Natural killer cell (primary cell): ENCODE measurements around the gene ZNF407. TPM values are rescaled to one million over a fixed set of nuclear protein-coding genes. Genes with fewer than 3 reads are reported as not detected.

ENCODE experiments used
- ATAC-seq, 3 donors: fragments of 150-1000 bp in 2 of 3; fragments of 200-7000 bp in 1 of 3; cut with Tn5 transposase; 1 replicate in 1 of 3; 2 replicates in 2 of 3; pipeline ENCODE4 v1.10.0; 2021; ENCODE audit warnings: mild to moderate bottlenecking in 2 of 3, moderate library complexity in 2 of 3
- DNase-seq, 2 donors: peaks; one replicate each; pipeline versions ENCODE4 v3.0.0 to v3.0.0-alpha.2; 2013 to 2021; ENCODE audit warnings: mixed read lengths in 1 of 2
- H3K27ac ChIP-seq: one replicate; pipeline ENCODE4 v1.5.1; 2013; ENCODE audit warnings: mild to moderate bottlenecking, low read length
- H3K27me3 ChIP-seq: one replicate; pipeline ENCODE4 v1.6.1; 2013; ENCODE audit warnings: low read length; ENCODE audit not compliant: control insufficient read depth, insufficient read depth
- H3K36me3 ChIP-seq: one replicate; pipeline ENCODE4 v1.6.1; 2013; ENCODE audit warnings: low read length; ENCODE audit not compliant: control insufficient read depth, insufficient read depth
- H3K4me1 ChIP-seq: one replicate; pipeline ENCODE4 v1.6.1; 2013; ENCODE audit warnings: low read length; ENCODE audit not compliant: control insufficient read depth, insufficient read depth
- H3K4me3 ChIP-seq: one replicate; pipeline ENCODE4 v1.5.1; 2013; ENCODE audit warnings: low read length
- H3K9me3 ChIP-seq: one replicate; pipeline ENCODE4 v1.6.1; 2013; ENCODE audit warnings: low read length; ENCODE audit not compliant: control insufficient read depth, insufficient read depth
- H3K27ac Mint-ChIP-seq, 2 donors: one replicate each; pipeline ENCODE4 v1.8.0; 2022; ENCODE audit warnings: mild to moderate bottlenecking in 2 of 2, mixed read lengths in 2 of 2, moderate library complexity in 1 of 2
- H3K27me3 Mint-ChIP-seq, 2 donors: one replicate each; pipeline ENCODE4 v1.8.0; 2022; ENCODE audit warnings: low read depth in 2 of 2, mixed read lengths in 2 of 2
- H3K36me3 Mint-ChIP-seq: one replicate; pipeline ENCODE4 v1.8.0; 2022; ENCODE audit warnings: mixed read lengths
- H3K4me1 Mint-ChIP-seq, 2 donors: one replicate each; pipeline ENCODE4 v1.8.0; 2022; ENCODE audit warnings: mixed read lengths in 2 of 2
- H3K4me3 Mint-ChIP-seq: one replicate; pipeline ENCODE4 v1.8.0; 2022; ENCODE audit warnings: mild to moderate bottlenecking, moderate library complexity, mixed read lengths
- H3K9me3 Mint-ChIP-seq, 2 donors: one replicate each; pipeline ENCODE4 v1.8.0; 2022; ENCODE audit warnings: mixed read lengths in 2 of 2
- CTCF ChIP-seq: fragments of 200-600 bp; IDR thresholded peaks from one replicate; pipeline ENCODE4 v1.8.0; 2022; ENCODE audit warnings: antibody characterized with exemption
- WGBS: methylation state at CpG from one replicate; pipeline ENCODE4 v1.1.7; 2013; ENCODE audit warnings: missing lambda C conversion rate; ENCODE audit not compliant: insufficient coverage; 5-methylcytosine and 5-hydroxymethylcytosine counted together
- intact Hi-C: fragments of 100-400 bp; cut with micrococcal nuclease; formaldehyde crosslinking; loops from one replicate; pipeline ENCODE4 v1.14.2; 2022
- total RNA-seq, 4 donors: library from RNA; stranded (reverse); fragments of 120-200 nt in 1 of 4; gene quantifications; one replicate each; pipeline versions ENCODE4 v1.2.3 to v1.2.4, GENCODE V29; 2013 to 2022

Gene ZNF407
- total RNA-seq, 3 donors from 2014 or later (not counting 1 experiment from before 2014, with no cell fraction given) = 28.4 to 36.7 (median 36.3) TPM

- ATAC-seq (no peak), DNase-seq (no peak)
- Histone ChIP-seq H3K4me1 (peaks cover 3% of the 10 kb centered on the region), H3K27ac (no peak overlapping the region), H3K27me3 (no peaks in the 10 kb centered on the region), H3K36me3 (no peaks in the 10 kb centered on the region), H3K9me3 (no peaks in the 10 kb centered on the region), H3K4me3 (no peak overlapping the region)
- Mint-ChIP-seq H3K27ac (no peak overlapping the region), H3K4me1 (peaks cover 40 to 55% of the 10 kb centered on the region in 2 donors), H3K9me3 (no peaks in the 10 kb centered on the region), H3K27me3 (no peaks in the 10 kb centered on the region), H3K4me3 (no peak overlapping the region), H3K36me3 (no peaks in the 10 kb centered on the region)
- WGBS = 79% methylated on average over 7 of the region's 8 CpGs
- TF ChIP-seq CTCF = no peak
- intact Hi-C loops = no loop called here
Observed at GRCh38 chr18:74836296-74837139, 238.8 kb downstream of the ZNF407 start.

DNA sequence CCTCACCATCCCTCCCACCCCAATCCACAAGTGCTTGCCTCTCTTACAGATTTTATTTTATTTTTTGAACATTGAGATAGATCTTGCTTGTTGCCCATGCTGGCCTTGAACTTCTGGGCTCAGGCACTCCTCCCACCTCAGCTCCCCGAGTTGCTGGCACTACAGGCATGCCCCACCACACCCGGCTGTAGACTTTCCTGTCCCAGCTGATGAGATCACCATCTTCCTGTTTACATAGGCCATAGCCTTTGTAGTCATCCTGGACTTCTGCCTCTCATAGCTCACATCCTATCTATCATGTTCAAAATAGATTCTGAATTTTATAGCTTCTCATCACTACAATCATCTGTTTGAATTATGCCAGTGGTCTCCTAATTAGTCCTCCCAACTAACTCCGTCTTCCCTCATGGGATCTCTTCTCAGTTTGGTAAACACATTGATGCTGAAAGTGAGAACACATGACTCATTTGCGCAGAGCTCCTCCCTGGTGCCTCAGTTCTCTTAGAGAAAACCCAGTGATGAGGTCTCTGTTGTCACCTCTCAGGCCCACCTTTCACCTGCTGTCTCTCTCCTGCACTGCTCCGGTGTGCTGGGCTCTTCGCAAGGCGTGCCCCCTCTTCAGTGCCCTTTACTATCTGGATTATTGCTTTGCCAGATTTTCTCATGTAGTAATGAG is 243.0 kb downstream of the ZNF407 start:
- H3K27me3 Mint-ChIP-seq = no peaks in the 10 kb centered on the region
- DNase-seq (peak in 1 of 2 donors; percentile 3), ATAC-seq (no peak)
- no peaks in the 10 kb centered on the region for H3K36me3 Mint-ChIP-seq
- WGBS = 79% methylated on average over 7 of the region's 7 CpGs
- H3K9me3 Mint-ChIP-seq = no peaks in the 10 kb centered on the region
- intact Hi-C loops = no loop called here
- H3K4me3 ChIP-seq = no peak overlapping the region
- H3K4me1 ChIP-seq = no peaks in the 10 kb centered on the region
- no peaks in the 10 kb centered on the region for H3K27me3 ChIP-seq
- H3K36me3 ChIP-seq = no peaks in the 10 kb centered on the region
- H3K4me3 Mint-ChIP-seq = no peak overlapping the region
- H3K27ac Mint-ChIP-seq = peak overlapping the region in 1 of 2 donors; percentile 67
- H3K4me1 Mint-ChIP-seq = peaks cover 17 to 29% of the 10 kb centered on the region in 2 donors
- TF ChIP-seq CTCF = no peak
- H3K27ac ChIP-seq = no peak overlapping the region
- H3K9me3 ChIP-seq = no peaks in the 10 kb centered on the region

- H3K4me1 Mint-ChIP-seq = peaks cover 13 to 25% of the 10 kb centered on the region in 2 donors
- H3K27me3 ChIP-seq = no peaks in the 10 kb centered on the region
- no peak for DNase-seq
- WGBS = 97% methylated on average over 5 of the region's 6 CpGs
- no peaks in the 10 kb centered on the region for H3K9me3 ChIP-seq
- TF ChIP-seq CTCF = no peak
- no peaks in the 10 kb centered on the region for H3K36me3 ChIP-seq
- no peaks in the 10 kb centered on the region for H3K36me3 Mint-ChIP-seq
- intact Hi-C loops = no loop called here
- H3K4me3 Mint-ChIP-seq = no peak overlapping the region
- no peak overlapping the region for H3K4me3 ChIP-seq
- no peak overlapping the region for H3K27ac ChIP-seq
- no peak for ATAC-seq
- peak overlapping the region in 1 of 2 donors; percentile 67 for H3K27ac Mint-ChIP-seq
- H3K4me1 ChIP-seq = no peaks in the 10 kb centered on the region
- H3K9me3 Mint-ChIP-seq = no peaks in the 10 kb centered on the region
- H3K27me3 Mint-ChIP-seq = no peaks in the 10 kb centered on the region
Observed at GRCh38 chr18:74841248-74841647, 243.6 kb downstream of the ZNF407 start.
